Activated B cell treated with CpG ODN at 0.5 μM for 24 hours (primary cell): ENCODE results near the gene HOXC6. TPM values are rescaled to one million over a fixed set of nuclear protein-coding genes. Genes with fewer than 3 reads are reported as not detected.
"Not testable (repeated sequence)": the region's sequence is repeated elsewhere in the genome, so short reads cannot be mapped to it uniquely, and the experiment has no call there.

Source experiments
- ATAC-seq: fragments of 200-7000 bp; cut with Tn5 transposase; one replicate; pipeline ENCODE4 v1.10.0; 2021; ENCODE audit warnings: low read depth, mild to moderate bottlenecking, moderate library complexity
- CTCF ChIA-PET: fragments of 350-600 bp; sonication (Branson Sonifier 250); formaldehyde crosslinking; loops from one replicate; lab custom pipeline; 2021; ENCODE audit warnings: antibody characterized with exemption; lab: Charles Lee
- POLR2A ChIA-PET: fragments of 350-600 bp; sonication (Branson Sonifier 250); formaldehyde crosslinking; loops from one replicate; lab custom pipeline; 2021; ENCODE audit warnings: antibody characterized with exemption; lab: Charles Lee
- DNase-seq: peaks from one replicate; pipeline ENCODE4 v3.0.0; 2022
- H3K27ac Mint-ChIP-seq: one replicate; pipeline ENCODE4 v1.8.0; 2020; ENCODE audit warnings: mixed read lengths
- H3K27me3 Mint-ChIP-seq: one replicate; pipeline ENCODE4 v1.8.0; 2021; ENCODE audit warnings: mixed read lengths
- H3K36me3 Mint-ChIP-seq: one replicate; pipeline ENCODE4 v1.8.0; 2021; ENCODE audit warnings: low read depth, mixed read lengths
- H3K4me1 Mint-ChIP-seq: one replicate; pipeline ENCODE4 v1.8.0; 2021; ENCODE audit warnings: mixed read lengths
- H3K4me3 Mint-ChIP-seq: one replicate; pipeline ENCODE4 v1.8.0; 2020; ENCODE audit warnings: mild to moderate bottlenecking, mixed read lengths
- H3K9me3 Mint-ChIP-seq: one replicate; pipeline ENCODE4 v1.8.0; 2020; ENCODE audit warnings: mixed read lengths
- intact Hi-C: fragments of 100-400 bp; cut with micrococcal nuclease; formaldehyde crosslinking; loops from one replicate; pipeline ENCODE4 v1.15.1; 2024
- total RNA-seq: library from RNA; stranded (reverse); gene quantifications from 2 replicates; pipeline ENCODE4 v1.2.3, GENCODE V29; 2022
- TF ChIP-seq, protein P1 (sequence below): fragments of 200-600 bp; IDR thresholded peaks from one replicate; pipeline ENCODE4 v1.8.0; 2022; ENCODE audit warnings: antibody characterized with exemption, mild to moderate bottlenecking

The HOXC6 gene
- total RNA-seq, 1 donor from 2014 or later: not detected

DNA sequence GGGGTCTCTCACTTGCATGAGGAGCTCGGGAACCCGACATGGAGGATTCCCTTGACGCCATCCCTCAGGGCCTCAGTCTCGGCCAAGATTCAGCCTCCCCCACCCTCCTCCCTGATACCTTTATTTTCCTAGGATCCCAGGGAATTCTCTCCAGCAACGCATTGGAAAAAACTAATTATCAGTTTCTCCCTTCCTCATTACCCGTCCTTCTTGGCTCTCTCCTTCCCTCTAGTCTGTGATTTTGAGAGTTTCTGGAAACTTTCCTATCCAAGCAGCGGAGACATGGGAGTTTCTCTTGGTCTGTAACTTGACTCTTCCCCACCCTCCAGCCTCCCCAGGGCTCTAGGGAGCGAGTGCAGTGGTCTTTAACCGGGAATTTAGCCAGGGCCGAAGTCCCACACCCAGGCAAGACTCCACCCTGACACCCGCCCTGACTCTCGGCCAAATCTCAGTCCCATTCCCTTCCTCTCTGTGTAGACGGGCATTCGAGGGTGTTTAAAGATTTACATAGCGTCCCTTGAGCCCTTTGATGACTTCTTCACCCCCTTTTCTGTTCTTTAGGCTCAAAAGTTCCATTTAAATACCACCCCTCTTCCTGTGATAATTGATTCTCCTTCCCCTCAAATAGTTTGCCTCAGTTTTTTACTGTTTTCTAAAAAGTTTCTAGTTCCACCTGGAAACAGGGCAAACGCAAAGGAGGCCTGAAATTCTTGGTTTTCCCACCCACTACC, 11.3 kb downstream of the HOXC6 start:
- TF ChIP-seq, protein P1, sequence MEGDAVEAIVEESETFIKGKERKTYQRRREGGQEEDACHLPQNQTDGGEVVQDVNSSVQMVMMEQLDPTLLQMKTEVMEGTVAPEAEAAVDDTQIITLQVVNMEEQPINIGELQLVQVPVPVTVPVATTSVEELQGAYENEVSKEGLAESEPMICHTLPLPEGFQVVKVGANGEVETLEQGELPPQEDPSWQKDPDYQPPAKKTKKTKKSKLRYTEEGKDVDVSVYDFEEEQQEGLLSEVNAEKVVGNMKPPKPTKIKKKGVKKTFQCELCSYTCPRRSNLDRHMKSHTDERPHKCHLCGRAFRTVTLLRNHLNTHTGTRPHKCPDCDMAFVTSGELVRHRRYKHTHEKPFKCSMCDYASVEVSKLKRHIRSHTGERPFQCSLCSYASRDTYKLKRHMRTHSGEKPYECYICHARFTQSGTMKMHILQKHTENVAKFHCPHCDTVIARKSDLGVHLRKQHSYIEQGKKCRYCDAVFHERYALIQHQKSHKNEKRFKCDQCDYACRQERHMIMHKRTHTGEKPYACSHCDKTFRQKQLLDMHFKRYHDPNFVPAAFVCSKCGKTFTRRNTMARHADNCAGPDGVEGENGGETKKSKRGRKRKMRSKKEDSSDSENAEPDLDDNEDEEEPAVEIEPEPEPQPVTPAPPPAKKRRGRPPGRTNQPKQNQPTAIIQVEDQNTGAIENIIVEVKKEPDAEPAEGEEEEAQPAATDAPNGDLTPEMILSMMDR: no peak
- H3K27me3 Mint-ChIP-seq: peaks cover 70% of the 10 kb centered on the region
- no peaks in the 10 kb centered on the region for H3K9me3 Mint-ChIP-seq
- H3K4me3 Mint-ChIP-seq: no peak overlapping the region
- peaks cover 4% of the 10 kb centered on the region for H3K4me1 Mint-ChIP-seq
- no peaks in the 10 kb centered on the region for H3K36me3 Mint-ChIP-seq
- H3K27ac Mint-ChIP-seq: no peak overlapping the region
- ATAC-seq (no peak), DNase-seq (no peak)
- CTCF ChIA-PET: interaction anchor here (2.4 kb wide), 1 partner anchor 168 kb away, joined by 7 read pairs; no protein-coding TSS in a partner anchor
- intact Hi-C loops: no loop called here
- POLR2A ChIA-PET: interaction anchor here (0.5 kb wide), 1 partner anchor 127 kb away, joined by 4 read pairs; no protein-coding TSS in a partner anchor

DNA sequence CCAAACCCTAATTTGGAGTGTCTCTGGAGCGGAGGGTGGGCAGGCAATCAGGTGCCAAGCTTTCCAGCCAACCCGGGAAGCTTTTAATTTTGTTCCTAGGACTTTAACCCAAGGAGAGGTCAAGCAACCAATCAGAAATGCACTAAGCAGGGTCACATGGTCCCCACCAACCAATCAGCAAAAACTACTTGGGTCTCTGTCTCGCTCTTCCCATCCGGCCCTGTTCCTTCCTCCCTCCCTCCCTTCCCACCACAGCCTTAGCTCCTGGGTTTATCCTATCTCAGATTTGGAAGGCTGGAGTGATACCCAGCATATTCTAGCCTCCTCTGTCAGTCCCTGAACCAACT, 11.9 kb downstream of the HOXC6 start:
- CTCF ChIA-PET: interaction anchor here (2.4 kb wide), 1 partner anchor 167 kb away, joined by 7 read pairs; no protein-coding TSS in a partner anchor
- TF ChIP-seq, protein P1: no peak
- POLR2A ChIA-PET: interaction anchor here (0.5 kb wide), 1 partner anchor 127 kb away, joined by 4 read pairs; no protein-coding TSS in a partner anchor
- DNase-seq (no peak), ATAC-seq (no peak)
- intact Hi-C loops: no loop called here
- H3K4me3 Mint-ChIP-seq: no peak overlapping the region
- peaks cover 73% of the 10 kb centered on the region for H3K27me3 Mint-ChIP-seq
- no peak overlapping the region for H3K27ac Mint-ChIP-seq
- H3K4me1 Mint-ChIP-seq: peaks cover under 1% of the 10 kb centered on the region
- H3K36me3 Mint-ChIP-seq: no peaks in the 10 kb centered on the region
- H3K9me3 Mint-ChIP-seq: no peaks in the 10 kb centered on the region

GRCh38 chr12:54040648-54041047, 12.4 kb downstream of the HOXC6 start:
- intact Hi-C loops: no loop called here
- H3K4me3 Mint-ChIP-seq: no peak overlapping the region
- TF ChIP-seq, protein P1: no peak
- DNase-seq (no peak), ATAC-seq (no peak)
- ChIA-PET POLR2A (no interaction called here), CTCF (interaction anchor here (0.9 to 2.4 kb wide), 3 partner anchors 8 to 167 kb away, joined by 4 to 7 read pairs (median 4); no protein-coding TSS in a partner anchor)
- peaks cover 75% of the 10 kb centered on the region for H3K27me3 Mint-ChIP-seq
- no peaks in the 10 kb centered on the region for H3K4me1 Mint-ChIP-seq
- no peaks in the 10 kb centered on the region for H3K36me3 Mint-ChIP-seq
- H3K9me3 Mint-ChIP-seq: no peaks in the 10 kb centered on the region
- H3K27ac Mint-ChIP-seq: no peak overlapping the region

GRCh38 chr12:54041097-54041690, 13.0 kb downstream of the HOXC6 start:
- POLR2A ChIA-PET: interaction anchor here (0.5 kb wide), 1 partner anchor 222 kb away, joined by 3 read pairs; no protein-coding TSS in a partner anchor
- peaks cover 74% of the 10 kb centered on the region for H3K27me3 Mint-ChIP-seq

GRCh38 chr12:54042033-54042432, 13.8 kb downstream of the HOXC6 start:
- ChIA-PET POLR2A (interaction anchor here (0.7 kb wide), 1 partner anchor 998 kb away, joined by 6 read pairs; no protein-coding TSS in a partner anchor), CTCF (interaction anchor here (1.0 kb wide), 1 partner anchor 159 kb away, joined by 3 read pairs; no protein-coding TSS in a partner anchor)
- H3K4me1 Mint-ChIP-seq, H3K9me3 Mint-ChIP-seq, H3K4me3 Mint-ChIP-seq, H3K36me3 Mint-ChIP-seq, ATAC-seq, DNase-seq, H3K27ac Mint-ChIP-seq, intact Hi-C loops: not testable (repeated sequence)
- peaks cover 79% of the 10 kb centered on the region for H3K27me3 Mint-ChIP-seq

More at GRCh38 chr12:54041097-54041690, 13.0 kb downstream of the HOXC6 start:
- Mint-ChIP-seq H3K36me3 (no peaks in the 10 kb centered on the region), H3K4me3 (no peak overlapping the region), H3K4me1 (no peaks in the 10 kb centered on the region), H3K27ac (no peak overlapping the region), H3K9me3 (no peaks in the 10 kb centered on the region)
- ATAC-seq (no peak), DNase-seq (no peak)
- CTCF ChIA-PET: interaction anchor here (0.9 to 2.4 kb wide), 4 partner anchors 9 to 166 kb away, joined by 3 to 7 read pairs (median 4); no protein-coding TSS in a partner anchor
- TF ChIP-seq, protein P1: no peak
- intact Hi-C loops: no loop called here
